Measurements from ENCODE around the gene DUSP1.

DUSP1 gene

GRCh38 chr5:172743112-172743959 lies 27.7 kb downstream of the DUSP1 start:
- DNase-seq: no peak

GRCh38 chr5:172741206-172741582 lies 29.8 kb downstream of the DUSP1 start:
- no peak for DNase-seq

GRCh38 chr5:172740428-172741205 lies 30.4 kb downstream of the DUSP1 start:
- peak in 2 of 14 donors; percentile 12 to 75 for DNase-seq

GRCh38 chr5:172739375-172739774 lies 31.6 kb downstream of the DUSP1 start:
- peak in 1 of 14 donors; percentile 21 for DNase-seq

- DNase-seq: no peak
Measured at GRCh38 chr5:172736508-172737135, 34.4 kb downstream of the DUSP1 start.

GRCh38 chr5:172735141-172735831 lies 35.7 kb downstream of the DUSP1 start:
- no peak for DNase-seq

- no peak for DNase-seq
Measured at GRCh38 chr5:172733974-172734346, 37.0 kb downstream of the DUSP1 start.

- no peak for DNase-seq
Measured at GRCh38 chr5:172733131-172733973, 37.6 kb downstream of the DUSP1 start.

- no peak for DNase-seq
Measured at GRCh38 chr5:172732201-172732865, 38.7 kb downstream of the DUSP1 start.

- no peak for DNase-seq
Measured at GRCh38 chr5:172731680-172732074, 39.3 kb downstream of the DUSP1 start.

GRCh38 chr5:172730981-172731679 lies 39.9 kb downstream of the DUSP1 start:
- no peak for DNase-seq

GRCh38 chr5:172730222-172730621 lies 40.8 kb downstream of the DUSP1 start:
- no peak for DNase-seq

- DNase-seq: no peak
Measured at GRCh38 chr5:172729588-172729987, 41.4 kb downstream of the DUSP1 start.

- no peak for DNase-seq
Measured at GRCh38 chr5:172728481-172729241, 42.3 kb downstream of the DUSP1 start.

GRCh38 chr5:172727551-172727950 lies 43.4 kb downstream of the DUSP1 start:
- no peak for DNase-seq

- no peak for DNase-seq
Measured at GRCh38 chr5:172726966-172727365, 44.0 kb downstream of the DUSP1 start.

- DNase-seq: no peak
Measured at GRCh38 chr5:172725785-172726184, 45.2 kb downstream of the DUSP1 start.

- no peak for DNase-seq
Measured at GRCh38 chr5:172725273-172725672, 45.7 kb downstream of the DUSP1 start.
